ENCODE measurements around the gene KBTBD4. TPM values are rescaled to one million over a fixed set of nuclear protein-coding genes. Genes with fewer than 3 reads are reported as not detected.

KBTBD4 gene
- total RNA-seq, 1 experiment from 2014 or later, result 15.9 TPM

DNA sequence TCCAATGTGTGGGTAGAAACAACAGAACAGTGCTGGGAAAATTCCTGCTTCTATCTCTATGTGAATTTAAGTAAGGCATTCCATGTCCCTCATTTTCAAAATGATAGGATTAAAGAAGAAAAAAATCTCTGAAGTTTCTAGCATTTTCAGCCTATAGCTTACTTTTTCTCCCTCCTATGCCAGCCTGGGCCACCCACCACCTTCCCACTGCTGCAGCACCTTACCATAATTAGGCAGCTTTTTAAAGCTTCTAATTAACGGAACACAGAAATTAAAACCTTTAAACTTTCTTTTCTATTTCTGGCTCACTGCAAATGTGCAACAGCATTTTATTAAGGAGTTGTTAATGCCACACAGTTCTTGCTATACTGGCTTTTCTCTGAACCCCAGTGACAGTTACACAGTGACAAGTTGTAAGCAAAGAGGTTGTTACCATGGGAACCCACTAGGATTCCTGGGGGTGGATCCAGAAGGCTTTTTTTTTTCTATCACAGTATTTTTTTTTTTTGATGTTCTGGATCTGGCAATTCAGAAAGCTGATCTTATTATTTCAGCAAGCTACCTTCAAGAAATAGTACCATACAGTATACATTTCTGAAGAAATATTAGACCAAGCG, 46.1 kb downstream of the KBTBD4 start:
- no peak for DNase-seq

More for the DNA sequence above, 46.1 kb downstream of the KBTBD4 start:
- H4K5ac ChIP-seq (ENCODE audit: insufficient read length, low read depth, low read length), result no peak overlapping the region
- H3K27me3 Mint-ChIP-seq (ENCODE audit: low read depth), result no peaks in the 10 kb centered on the region; the same call in 1 of the 2 replicates
- no peak overlapping the region for H3K27ac ChIP-seq (ENCODE audit: insufficient read length, low read depth, low read length)
- no peak overlapping the region for H2BK15ac ChIP-seq (ENCODE audit: low read depth, low read length)
- no peak overlapping the region for H3K23ac ChIP-seq (ENCODE audit: insufficient read length, low read depth, low read length)
- H3K4me2 ChIP-seq (ENCODE audit: insufficient read depth, insufficient read length, low read length), result no peak overlapping the region
- no peak overlapping the region for H3T11ph ChIP-seq (ENCODE audit: low read length)
- no peak overlapping the region for H3K9ac ChIP-seq (ENCODE audit: extremely low read depth, insufficient read length, low read length)
- no peaks in the 10 kb centered on the region for H3K4me1 ChIP-seq (ENCODE audit: insufficient read depth, low read length)
- no CpG with 5 or more reads among the region's 2 CpGs for WGBS (ENCODE audit: extremely low coverage, insufficient read length, low lambda C conversion rate)
- H4K91ac ChIP-seq (ENCODE audit: insufficient read length, low read depth, low read length), result no peak overlapping the region
- H3K18ac ChIP-seq (ENCODE audit: insufficient read length, low read depth, low read length), result no peak overlapping the region
- peaks cover 4% of the 10 kb centered on the region for H3K79me1 ChIP-seq (ENCODE audit: insufficient read depth, low read depth, low read length, poor library complexity, severe bottlenecking)
- H2BK120ac ChIP-seq (ENCODE audit: low read depth, low read length, poor library complexity, severe bottlenecking), result no peak overlapping the region
- H3K79me2 ChIP-seq (ENCODE audit: insufficient read depth, low read length), result peaks cover 64% of the 10 kb centered on the region; the same call in 1 of the 2 replicates
- no peak overlapping the region for H3K4me3 Mint-ChIP-seq
- H3K9me3 ChIP-seq (ENCODE audit: control insufficient read depth, low read depth, low read length), result no peaks in the 10 kb centered on the region
- H3K23me2 ChIP-seq (ENCODE audit: insufficient read length, low read depth, low read length, poor library complexity, severe bottlenecking), result no peaks in the 10 kb centered on the region
- H3K36me3 Mint-ChIP-seq (ENCODE audit: insufficient read depth in 1 of 3, low read depth in 3 of 3), result peaks cover 1 to 20% (median 4%) of the 10 kb centered on the region in 3 experiments; a peak in 5 of 7 replicates
- H3K27me3 ChIP-seq (ENCODE audit: insufficient read depth, low read length), result no peaks in the 10 kb centered on the region
- no peak overlapping the region for H3K56ac ChIP-seq (ENCODE audit: insufficient read length, low read depth, low read length)
- TF ChIP-seq, protein P1, sequence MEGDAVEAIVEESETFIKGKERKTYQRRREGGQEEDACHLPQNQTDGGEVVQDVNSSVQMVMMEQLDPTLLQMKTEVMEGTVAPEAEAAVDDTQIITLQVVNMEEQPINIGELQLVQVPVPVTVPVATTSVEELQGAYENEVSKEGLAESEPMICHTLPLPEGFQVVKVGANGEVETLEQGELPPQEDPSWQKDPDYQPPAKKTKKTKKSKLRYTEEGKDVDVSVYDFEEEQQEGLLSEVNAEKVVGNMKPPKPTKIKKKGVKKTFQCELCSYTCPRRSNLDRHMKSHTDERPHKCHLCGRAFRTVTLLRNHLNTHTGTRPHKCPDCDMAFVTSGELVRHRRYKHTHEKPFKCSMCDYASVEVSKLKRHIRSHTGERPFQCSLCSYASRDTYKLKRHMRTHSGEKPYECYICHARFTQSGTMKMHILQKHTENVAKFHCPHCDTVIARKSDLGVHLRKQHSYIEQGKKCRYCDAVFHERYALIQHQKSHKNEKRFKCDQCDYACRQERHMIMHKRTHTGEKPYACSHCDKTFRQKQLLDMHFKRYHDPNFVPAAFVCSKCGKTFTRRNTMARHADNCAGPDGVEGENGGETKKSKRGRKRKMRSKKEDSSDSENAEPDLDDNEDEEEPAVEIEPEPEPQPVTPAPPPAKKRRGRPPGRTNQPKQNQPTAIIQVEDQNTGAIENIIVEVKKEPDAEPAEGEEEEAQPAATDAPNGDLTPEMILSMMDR (conservative IDR thresholded peaks at IDR 0.05), result no peak
- peaks cover 13 to 14% of the 10 kb centered on the region in 2 experiments for H3K4me1 Mint-ChIP-seq
- no peak overlapping the region for H2AFZ ChIP-seq (ENCODE audit: low read length)
- H4K20me1 ChIP-seq (ENCODE audit: control insufficient read depth, insufficient read depth, insufficient read length), result no peaks in the 10 kb centered on the region
- H3K27ac Mint-ChIP-seq, result peak overlapping the region in 1 of 3 experiments; percentile 49; a peak in 2 of 7 replicates
- H3K4ac ChIP-seq (ENCODE audit: low read depth, low read length), result no peak overlapping the region
- H2BK20ac ChIP-seq (ENCODE audit: low read depth, low read length, poor library complexity, severe bottlenecking), result no peak overlapping the region
- no peak overlapping the region for H2BK12ac ChIP-seq (ENCODE audit: insufficient read length, low read depth, low read length)
- no peak overlapping the region for H2AK5ac ChIP-seq (ENCODE audit: insufficient read length, low read length)
- no peak overlapping the region for H2BK5ac ChIP-seq (ENCODE audit: insufficient read length, low read length)
- H4K8ac ChIP-seq (replicated peaks; ENCODE audit: insufficient read length, low read depth, low read length), result no peak overlapping the region
- H3K14ac ChIP-seq (ENCODE audit: insufficient read depth, low read length), result no peak overlapping the region
- no peaks in the 10 kb centered on the region for H3K9me3 Mint-ChIP-seq
